HuH-7.5 (cell line): ENCODE measurements around the gene MINDY4.

Experiments
- DNase-seq: peaks from one replicate; pipeline ENCODE4 v3.0.0; 2011; ENCODE audit warnings: low spot score

Gene MINDY4

GRCh38 chr7:30771174-30771879, at the start of gene MINDY4:
TSS of gene MINDY4 (plus strand) at chr7:30771417. CDS start at chr7:30771494, 77 bp downstream.
- peak; percentile 80 for DNase-seq

DNA sequence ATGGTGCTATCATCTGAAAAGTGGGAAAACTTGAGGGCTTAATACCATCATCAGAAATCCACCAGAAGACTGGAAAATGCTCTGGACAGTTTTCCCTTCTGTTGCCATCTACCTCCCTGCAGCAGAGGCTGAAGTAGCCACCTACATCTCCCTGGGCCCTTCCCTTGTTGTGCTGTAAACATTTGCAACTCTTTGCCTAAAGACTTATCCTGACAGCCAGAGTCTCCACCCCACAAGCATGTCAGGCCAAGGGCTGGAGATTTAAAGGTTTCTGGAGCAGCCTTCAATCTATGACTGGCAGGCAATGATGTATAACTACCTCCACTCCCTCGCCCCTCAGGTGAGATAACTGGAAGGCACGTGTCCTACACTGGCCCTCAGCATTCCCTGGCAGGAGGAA, 49.0 kb upstream of the MINDY4 start:
- no peak for DNase-seq

DNA sequence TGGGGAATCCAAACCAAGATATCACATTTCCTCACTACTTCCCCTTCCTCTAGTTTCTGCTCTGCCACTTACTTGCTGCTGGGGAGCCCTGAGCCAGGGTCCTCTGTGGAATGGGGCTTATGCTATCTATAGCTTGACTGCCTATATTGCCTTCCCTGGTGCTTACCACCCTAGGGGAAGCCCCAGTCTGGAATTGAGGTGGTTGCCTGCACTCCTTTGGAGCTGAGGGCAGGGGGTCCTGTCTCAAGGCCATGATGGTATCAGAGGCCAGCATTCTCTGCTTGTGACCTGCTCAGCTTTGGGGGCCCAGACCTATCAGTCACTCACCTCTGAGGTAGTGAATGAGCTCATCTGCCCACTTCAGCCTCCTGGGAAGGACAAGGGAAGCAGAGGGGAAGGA, 48.5 kb upstream of the MINDY4 start:
- no peak for DNase-seq

- no peak for DNase-seq
Measured at GRCh38 chr7:30723776-30724175, 47.4 kb upstream of the MINDY4 start.

DNA sequence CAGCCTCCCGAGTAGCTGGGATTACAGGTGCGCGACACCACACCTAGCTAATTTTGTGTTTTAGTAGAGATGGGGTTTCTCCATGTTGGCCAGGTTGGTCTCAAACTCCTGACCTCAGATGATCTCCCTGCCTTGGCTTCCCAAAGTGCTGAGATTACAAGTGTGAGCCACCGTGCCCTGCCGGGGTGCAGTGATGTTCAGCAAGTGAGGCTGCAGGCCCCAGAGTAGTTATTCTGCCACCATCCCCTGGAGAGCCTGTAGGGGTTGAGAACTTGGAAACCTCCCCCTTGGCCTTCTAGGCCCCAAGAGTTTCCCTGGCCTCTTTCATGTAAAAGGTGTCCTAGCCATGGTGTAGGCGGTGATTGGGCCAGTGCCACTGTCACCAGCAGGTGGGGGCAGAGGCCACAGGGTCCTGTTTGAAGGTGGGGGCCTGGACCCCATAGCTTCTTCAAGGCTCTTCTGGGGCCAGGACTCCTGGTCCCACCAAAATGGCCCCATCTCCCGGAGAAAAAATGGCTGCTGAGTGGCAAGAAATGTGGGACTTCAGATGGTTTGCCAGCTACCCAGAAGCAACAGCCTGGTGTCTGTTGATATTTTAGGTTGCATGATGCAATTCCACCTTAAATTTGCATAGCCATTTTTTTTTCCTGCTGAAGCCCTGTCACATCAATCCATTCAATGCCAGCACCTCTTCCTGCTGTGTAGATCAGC, 44.8 kb upstream of the MINDY4 start:
- DNase-seq: no peak

DNA sequence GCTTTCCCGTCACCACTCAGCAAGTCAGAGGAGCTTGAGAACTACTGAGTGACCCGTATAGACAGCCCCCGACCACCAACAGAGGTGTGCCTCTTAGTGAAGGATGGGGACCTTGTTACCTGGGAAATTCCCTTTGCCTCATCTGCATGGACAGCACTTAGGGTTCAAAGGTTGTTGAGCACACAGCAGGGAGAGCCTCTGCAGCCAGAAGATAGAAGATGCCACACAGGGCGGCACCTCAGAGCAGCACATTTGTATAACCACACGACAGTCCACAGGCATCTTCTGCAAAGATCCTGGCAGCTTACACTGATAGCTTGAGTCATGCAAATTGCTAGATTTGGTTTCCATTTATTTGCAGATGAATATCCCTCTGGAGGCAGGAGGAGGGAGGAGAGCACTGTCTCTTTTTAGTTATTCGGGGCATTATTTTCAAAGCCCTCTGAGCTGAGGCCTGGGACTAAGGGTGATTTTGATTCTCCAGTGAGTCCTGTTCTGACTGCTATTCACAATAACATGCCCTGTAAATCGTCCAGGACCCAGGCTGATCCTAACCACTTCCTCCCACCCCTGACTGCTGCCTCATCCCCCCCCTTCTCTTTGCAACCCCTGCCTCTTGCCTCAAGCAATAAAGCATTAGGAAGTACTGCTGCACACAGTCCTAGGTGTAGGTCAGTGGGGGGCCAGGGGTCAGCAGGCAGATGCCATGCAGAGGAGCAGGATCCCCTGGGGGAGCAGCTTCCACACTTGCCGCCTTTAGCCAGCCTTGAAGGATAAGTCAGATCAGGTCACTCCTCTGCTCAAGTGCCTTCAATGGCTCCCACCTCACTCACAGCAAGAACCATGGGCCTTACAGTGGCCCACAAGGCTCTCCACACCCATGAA, 43.9 kb upstream of the MINDY4 start:
- DNase-seq: no peak

GRCh38 chr7:30728591-30729100, 42.6 kb upstream of the MINDY4 start:
- no peak for DNase-seq

GRCh38 chr7:30729642-30730041, 41.6 kb upstream of the MINDY4 start:
- no peak for DNase-seq

DNA sequence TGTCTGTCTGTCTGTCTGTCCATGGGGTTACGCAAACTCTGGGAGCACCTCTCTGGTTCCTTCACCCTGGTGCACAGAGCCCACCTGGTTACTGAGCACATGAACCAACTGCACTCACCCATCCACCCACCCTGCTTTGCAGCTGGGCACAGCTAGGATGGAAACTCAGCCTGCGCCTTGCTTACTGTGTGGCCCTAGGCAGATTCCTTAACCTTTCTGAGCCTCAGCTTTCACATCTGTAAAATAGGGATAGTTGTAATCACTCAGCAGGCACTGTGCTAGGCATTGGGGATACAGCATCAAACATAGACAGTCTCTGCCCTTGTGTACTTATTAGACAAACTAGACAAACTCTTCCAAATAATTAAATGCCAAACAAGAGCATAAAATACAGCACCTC, 41.1 kb upstream of the MINDY4 start:
- no peak for DNase-seq

DNA sequence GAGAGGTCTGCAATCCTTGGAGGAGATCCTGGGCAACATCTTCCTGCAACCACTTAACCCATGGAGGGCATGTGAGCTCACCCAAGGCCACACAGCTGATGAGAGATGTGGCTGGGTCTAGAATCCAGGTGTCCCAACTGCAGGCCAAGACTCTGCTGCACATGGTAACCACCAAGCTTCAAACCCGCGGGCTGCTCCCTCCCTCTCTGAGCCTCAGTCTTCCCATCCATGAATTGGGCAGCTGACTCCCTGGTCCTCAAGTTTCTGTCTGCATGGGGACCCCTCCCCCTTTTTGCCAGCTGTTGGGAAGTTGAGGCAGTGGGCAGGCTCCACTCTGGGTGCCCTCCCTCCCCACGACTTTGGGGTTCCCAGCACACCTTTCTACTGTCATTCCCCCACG, 40.2 kb upstream of the MINDY4 start:
- no peak for DNase-seq

- no peak for DNase-seq
Measured at GRCh38 chr7:30731581-30731980, 39.6 kb upstream of the MINDY4 start.

DNA sequence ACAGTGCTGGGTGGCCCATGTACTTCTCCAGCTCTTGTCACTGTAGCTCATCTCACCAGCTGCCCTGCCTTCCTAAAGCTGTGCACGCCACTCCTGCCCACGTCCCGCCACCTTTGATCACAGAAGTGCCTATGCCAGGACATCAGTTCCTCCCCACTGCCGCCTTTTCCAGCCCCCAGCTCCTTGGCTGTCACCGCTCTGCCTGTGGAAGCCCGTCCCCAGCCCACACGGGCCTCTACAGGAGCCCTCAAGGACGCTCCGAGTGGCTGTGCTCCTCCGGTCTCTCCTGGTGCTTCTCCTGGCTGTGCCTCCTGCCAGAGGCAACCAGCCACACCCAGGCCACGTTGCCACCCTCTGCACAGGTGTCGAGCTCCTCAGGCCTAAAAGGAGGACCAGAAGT, 38.6 kb upstream of the MINDY4 start:
- DNase-seq: no peak

GRCh38 chr7:30733216-30733615, 38.0 kb upstream of the MINDY4 start:
- no peak for DNase-seq

- no peak for DNase-seq
Measured at GRCh38 chr7:30733691-30734090, 37.5 kb upstream of the MINDY4 start.

DNA sequence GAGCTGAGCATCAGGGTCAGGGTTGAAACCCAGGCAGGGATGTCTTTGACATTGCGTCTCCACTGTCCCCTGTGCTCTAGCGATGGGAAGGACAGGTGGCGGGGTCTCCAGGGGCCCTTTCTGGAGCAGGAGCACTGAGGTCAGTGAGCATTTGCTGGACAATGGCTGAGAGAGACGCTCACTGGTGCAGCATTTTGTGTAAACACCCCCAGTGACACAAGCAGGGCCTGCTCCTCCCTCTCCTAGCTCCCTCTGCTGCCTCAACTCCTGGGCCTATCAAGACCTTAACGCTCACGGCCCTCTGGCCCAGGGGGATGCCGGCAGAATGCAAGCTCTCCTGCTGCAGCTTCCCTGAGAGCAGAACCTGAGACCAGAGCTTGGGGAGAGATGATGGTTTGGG, 36.7 kb upstream of the MINDY4 start:
- no peak for DNase-seq

DNA sequence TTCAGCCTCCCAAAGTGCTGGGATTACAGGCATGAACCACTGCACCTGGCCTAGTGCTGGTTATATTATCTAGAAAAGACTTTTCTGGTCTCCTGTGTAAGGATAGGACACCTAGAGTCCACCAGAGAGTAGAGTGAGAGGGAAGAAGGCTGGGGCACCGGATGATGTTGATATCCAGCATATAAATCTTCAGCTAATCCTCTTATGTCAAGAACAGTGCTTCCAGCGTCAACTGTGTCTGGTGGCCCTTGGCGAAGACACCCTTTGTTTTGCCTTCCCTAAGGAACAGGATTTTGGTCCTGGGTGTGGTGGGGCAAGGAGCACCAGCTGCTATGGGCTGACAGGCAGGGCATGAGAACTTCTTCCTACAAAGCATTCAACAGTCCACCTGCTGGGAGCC, 35.6 kb upstream of the MINDY4 start:
- DNase-seq: no peak

GRCh38 chr7:30736291-30736690, 34.9 kb upstream of the MINDY4 start:
- no peak for DNase-seq

GRCh38 chr7:30738026-30738915, 32.9 kb upstream of the MINDY4 start:
- DNase-seq: no peak

DNA sequence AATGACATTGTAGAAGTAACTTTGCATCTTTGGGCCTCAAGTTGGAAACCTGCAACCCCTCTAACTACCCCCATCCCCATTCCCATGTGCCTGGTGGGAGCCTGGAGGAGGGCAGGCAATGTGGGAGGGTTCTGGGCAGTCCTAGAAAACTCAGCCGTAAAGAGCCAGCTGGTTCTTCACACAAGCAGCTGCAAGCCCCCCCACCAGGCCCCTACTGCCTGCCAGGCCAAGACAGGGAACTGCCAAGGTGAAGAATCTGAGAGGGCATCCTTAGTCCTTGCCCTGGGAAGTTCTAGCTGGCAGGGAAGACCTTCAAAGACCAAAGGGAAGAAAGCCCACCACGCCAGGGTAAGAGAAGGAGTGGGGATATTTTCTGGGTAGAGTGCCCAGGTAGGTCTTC, 31.5 kb upstream of the MINDY4 start:
- no peak for DNase-seq

GRCh38 chr7:30740417-30741181, 30.6 kb upstream of the MINDY4 start:
- DNase-seq: peak; percentile 96

GRCh38 chr7:30741289-30741688, 29.9 kb upstream of the MINDY4 start:
- DNase-seq: no peak
